Superior temporal gyrus (tissue), 1 donor: Measurements from ENCODE around the gene FBXL3.
A peak's percentile ranks its signal among the peaks of the same experiment; 100 is the strongest.
"Not testable (repeated sequence)": the region's sequence is repeated elsewhere in the genome, so short reads cannot be mapped to it uniquely, and the experiment has no call there.

Experiments used
- DNase-seq: peaks from one replicate; pipeline ENCODE4 v3.0.0-alpha.2; 2016; ENCODE audit errors: extremely low spot score

FBXL3 gene

GRCh38 chr13:76983676-76984075, 43.3 kb downstream of the FBXL3 start:
- no peak for DNase-seq

- no peak for DNase-seq
These were observed 44.9 kb downstream of the FBXL3 start for GRCh38 chr13:76982061-76982460.

GRCh38 chr13:76980075-76980718, 46.8 kb downstream of the FBXL3 start:
- DNase-seq, result peak; percentile 75

GRCh38 chr13:76976929-76977328, 50.0 kb downstream of the FBXL3 start:
- no peak for DNase-seq

- no peak for DNase-seq
These were observed 50.5 kb downstream of the FBXL3 start for GRCh38 chr13:76976490-76976889.

GRCh38 chr13:76975863-76976262, 51.1 kb downstream of the FBXL3 start:
- DNase-seq, result no peak

GRCh38 chr13:76974618-76974975, 52.4 kb downstream of the FBXL3 start:
- DNase-seq, result no peak

- DNase-seq, result no peak
These were observed 52.9 kb downstream of the FBXL3 start for GRCh38 chr13:76973920-76974617.

- DNase-seq, result no peak
These were observed 54.8 kb downstream of the FBXL3 start for GRCh38 chr13:76971851-76972829.

- DNase-seq, result no peak
These were observed 55.7 kb downstream of the FBXL3 start for GRCh38 chr13:76971215-76971614.

GRCh38 chr13:76969488-76970365, 57.2 kb downstream of the FBXL3 start:
- no peak for DNase-seq

- DNase-seq, result no peak
These were observed 58.9 kb downstream of the FBXL3 start for GRCh38 chr13:76968041-76968440.

- DNase-seq, result no peak
These were observed 59.9 kb downstream of the FBXL3 start for GRCh38 chr13:76967031-76967430.

GRCh38 chr13:76965759-76966421, 61.1 kb downstream of the FBXL3 start:
- DNase-seq, result no peak

- DNase-seq, result not testable (repeated sequence)
These were observed 67.2 kb downstream of the FBXL3 start for GRCh38 chr13:76959734-76960133.

- DNase-seq, result no peak
These were observed 68.0 kb downstream of the FBXL3 start for GRCh38 chr13:76958841-76959432.

GRCh38 chr13:76955661-76956060, 71.3 kb downstream of the FBXL3 start:
- DNase-seq, result no peak
